Loucy (cell line): ENCODE data around the gene DCK.

Source experiments
- H2AFZ ChIP-seq: fragments of 200-600 bp; sonication (generic); 2 replicates; pipeline ENCODE4 v1.6.0; 2016; ENCODE audit warnings: antibody characterized with exemption, mild to moderate bottlenecking, low read length, moderate library complexity
- H3F3A ChIP-seq: fragments of 200-600 bp; 2 replicates; pipeline ENCODE4 v1.6.0; 2016; ENCODE audit warnings: antibody characterized with exemption, low read depth, mild to moderate bottlenecking
- H3K27me3 ChIP-seq: fragments of 200-600 bp; sonication (generic); 2 replicates; pipeline ENCODE4 v1.6.1; 2014; ENCODE audit warnings: low read length, mild to moderate bottlenecking; ENCODE audit not compliant: insufficient read depth, poor library complexity, severe bottlenecking
- H3K36me3 ChIP-seq: fragments of 200-600 bp; sonication (generic); 2 replicates; pipeline ENCODE4 v1.6.1; 2016; ENCODE audit warnings: low read length; ENCODE audit not compliant: insufficient read depth
- H3K4me1 ChIP-seq: fragments of 200-600 bp; sonication (generic); 2 replicates; pipeline ENCODE4 v1.5.1; 2014; ENCODE audit warnings: low read length, mild to moderate bottlenecking; ENCODE audit not compliant: insufficient read depth, poor library complexity, severe bottlenecking
- H3K4me2 ChIP-seq: fragments of 200-600 bp; sonication (generic); 2 replicates; pipeline ENCODE4 v1.6.0; 2014; ENCODE audit warnings: antibody characterized with exemption, low read length, low read depth, mild to moderate bottlenecking; ENCODE audit not compliant: poor library complexity, severe bottlenecking
- H3K4me3 ChIP-seq: fragments of 200-600 bp; sonication (generic); 2 replicates; pipeline ENCODE4 v1.5.1; 2014; ENCODE audit warnings: low read length, mild to moderate bottlenecking, mixed read lengths; ENCODE audit not compliant: poor library complexity, severe bottlenecking
- H3K79me2 ChIP-seq: fragments of 200-600 bp; sonication (generic); 2 replicates; pipeline ENCODE4 v1.6.1; 2014; ENCODE audit warnings: low read length; ENCODE audit not compliant: insufficient read depth
- H3K9ac ChIP-seq: fragments of 200-600 bp; sonication (generic); 2 replicates; pipeline ENCODE4 v1.6.0; 2014; ENCODE audit warnings: mild to moderate bottlenecking, low read depth, low read length, moderate library complexity; ENCODE audit not compliant: poor library complexity, severe bottlenecking
- H3K9me2 ChIP-seq: fragments of 200-600 bp; sonication (generic); replicated peaks from 2 replicates; pipeline ENCODE4 v1.6.1; 2016; ENCODE audit warnings: low read depth, low read length, mixed read lengths
- H3K9me3 ChIP-seq: fragments of 200-600 bp; sonication (generic); 2 replicates; pipeline ENCODE4 v1.6.1; 2014; ENCODE audit warnings: mild to moderate bottlenecking, antibody characterized with exemption, low read length, low read depth; ENCODE audit not compliant: insufficient read depth
- H4K20me1 ChIP-seq: fragments of 200-600 bp; sonication (generic); 2 replicates; pipeline ENCODE4 v1.6.0; 2014; ENCODE audit warnings: antibody characterized with exemption, low read length, mild to moderate bottlenecking; ENCODE audit not compliant: insufficient read depth, poor library complexity, severe bottlenecking
- CTCF ChIP-seq: fragments of 200-600 bp; sonication (generic); conservative IDR thresholded peaks from 2 replicates; pipeline ENCODE4 v1.5.1; 2014; ENCODE audit warnings: mild to moderate bottlenecking, antibody characterized with exemption, low read length
- EZH2phosphoT487 ChIP-seq: fragments of 200-600 bp; IDR thresholded peaks from 2 replicates; pipeline ENCODE4 v1.6.1; 2018; ENCODE audit warnings: antibody characterized with exemption, mild to moderate bottlenecking, moderate library complexity, borderline replicate concordance

Gene DCK

GRCh38 chr4:71045256-71045655, 51.8 kb downstream of the DCK start:
- no peaks in the 10 kb centered on the region for H3K9me3 ChIP-seq
- H4K20me1 ChIP-seq: no peaks in the 10 kb centered on the region
- no peak overlapping the region for H3K4me3 ChIP-seq
- H2AFZ ChIP-seq: no peak overlapping the region
- H3K79me2 ChIP-seq: no peaks in the 10 kb centered on the region
- no peaks in the 10 kb centered on the region for H3F3A ChIP-seq
- no peaks in the 10 kb centered on the region for H3K9me2 ChIP-seq
- no peak overlapping the region for H3K9ac ChIP-seq
- no peaks in the 10 kb centered on the region for H3K4me1 ChIP-seq
- TF ChIP-seq CTCF: no peak
- no peak for TF ChIP-seq EZH2phosphoT487
- no peaks in the 10 kb centered on the region for H3K36me3 ChIP-seq
- no peak overlapping the region for H3K4me2 ChIP-seq
- no peaks in the 10 kb centered on the region for H3K27me3 ChIP-seq

GRCh38 chr4:71049395-71049794, 55.9 kb downstream of the DCK start:
- Histone ChIP-seq H3K9me2 (no peaks in the 10 kb centered on the region), H3F3A (no peaks in the 10 kb centered on the region)
- TF ChIP-seq EZH2phosphoT487 (no peak), CTCF (no peak)

GRCh38 chr4:71050809-71051208, 57.4 kb downstream of the DCK start:
- Histone ChIP-seq H3K4me1 (no peaks in the 10 kb centered on the region), H3K36me3 (no peaks in the 10 kb centered on the region), H2AFZ (no peak overlapping the region), H3K9me3 (no peaks in the 10 kb centered on the region), H3K27me3 (no peaks in the 10 kb centered on the region), H3K4me2 (no peak overlapping the region), H4K20me1 (no peaks in the 10 kb centered on the region), H3K4me3 (no peak overlapping the region), H3K9me2 (no peaks in the 10 kb centered on the region), H3K9ac (no peak overlapping the region), H3K79me2 (no peaks in the 10 kb centered on the region), H3F3A (no peaks in the 10 kb centered on the region)
- no peak for TF ChIP-seq EZH2phosphoT487
- no peak; the same call in 1 of the 2 replicates for TF ChIP-seq CTCF

More at GRCh38 chr4:71049395-71049794, 55.9 kb downstream of the DCK start:
- Histone ChIP-seq H3K4me3 (no peak overlapping the region), H3K9me3 (no peaks in the 10 kb centered on the region), H3K4me2 (no peak overlapping the region), H2AFZ (no peak overlapping the region), H3K27me3 (no peaks in the 10 kb centered on the region), H3K36me3 (no peaks in the 10 kb centered on the region), H3K4me1 (no peaks in the 10 kb centered on the region), H4K20me1 (no peaks in the 10 kb centered on the region), H3K79me2 (no peaks in the 10 kb centered on the region), H3K9ac (no peak overlapping the region)
